K562 (cell line): ENCODE measurements around the gene EMD. TPM values are rescaled to one million over a fixed set of nuclear protein-coding genes. Genes with fewer than 3 reads are reported as not detected.

ENCODE experiments used
- ATAC-seq: fragments of 200-7000 bp; cut with Tn5 transposase; 3 replicates; pipeline ENCODE4 v1.9.1; 2020; ENCODE audit warnings: moderate library complexity
- BruUV-seq: library from RNA; stranded (reverse); fragments of 400-500 nt; replicated peaks from 2 replicates; lab custom pipeline; 2021; lab: Mats Ljungman, UMichigan
- CTCF ChIA-PET: fragments of 300-600 bp; formaldehyde crosslinking; extraction: SDS; loops from one replicate; lab custom pipeline; 2021; ENCODE audit warnings: low intra/inter-chr PET ratio; lab: Yijun Ruan, JAX
- POLR2A ChIA-PET: fragments of 300-600, 350-650 bp; sonication (Branson Sonifier 250); formaldehyde crosslinking; extraction: SDS; loops from one replicate; lab custom pipeline; 2021; ENCODE audit warnings: antibody characterized with exemption, inconsistent platforms; lab: Yijun Ruan, JAX
- DNase-seq, 4 experiments: peaks; one replicate each; pipeline versions ENCODE4 v3.0.0 to v3.0.0-alpha.2; 2011 to 2018; ENCODE audit warnings: low spot score in 3 of 4, mixed read lengths in 3 of 4; ENCODE audit errors: extremely low read depth in 1 of 4
- FAIRE-seq: peaks from 2 replicates; lab custom pipeline; 2011; peaks lifted over from hg19 to GRCh38; lab: Jason Lieb, UNC
- H2AFZ ChIP-seq: 2 replicates; pipeline ENCODE4 v1.6.0; 2011; ENCODE audit warnings: low read depth, low read length, control low read depth, inconsistent platforms
- H3K27ac ChIP-seq: fragments of 200-600 bp; 3 replicates; pipeline ENCODE4 v1.8.0; 2011; ENCODE audit warnings: low read depth, mild to moderate bottlenecking, control low read depth, inconsistent platforms, low read length, moderate library complexity, mixed read lengths; ENCODE audit errors: extremely low read depth
- H3K27me3 ChIP-seq, 2 experiments: fragments of 300-600 bp in 1 of 2; 2 replicates in 1 of 2; 3 replicates in 1 of 2; pipeline versions ENCODE4 v1.6.0 to v1.8.0; 2011; ENCODE audit warnings: inconsistent platforms in 2 of 2, low read length in 2 of 2, mild to moderate bottlenecking in 1 of 2, mixed read lengths in 1 of 2, moderate library complexity in 1 of 2; ENCODE audit not compliant: control insufficient read depth in 2 of 2, insufficient read depth in 2 of 2
- H3K36me3 ChIP-seq: fragments of 300-600 bp; 3 replicates; pipeline ENCODE4 v1.8.0; 2011; ENCODE audit warnings: mild to moderate bottlenecking, low read length, inconsistent platforms; ENCODE audit not compliant: control insufficient read depth, insufficient read depth
- H3K4me1 ChIP-seq, 2 experiments: fragments of 200-600 bp in 1 of 2; replicated peaks in 1 of 2; 2 replicates in 1 of 2; 3 replicates in 1 of 2; pipeline versions ENCODE4 v1.5.1 to v1.8.0; 2011; ENCODE audit warnings: inconsistent platforms in 2 of 2, low read length in 2 of 2, mild to moderate bottlenecking in 1 of 2, mixed read lengths in 1 of 2, moderate library complexity in 1 of 2; ENCODE audit not compliant: control insufficient read depth in 2 of 2, insufficient read depth in 2 of 2
- H3K4me2 ChIP-seq: 2 replicates; pipeline ENCODE4 v1.6.1; 2011; ENCODE audit warnings: low read length, control low read depth, inconsistent platforms, mixed read lengths; ENCODE audit not compliant: insufficient read depth
- H3K4me3 ChIP-seq: fragments of 200-600 bp; sonication (generic), shearing (Covaris generic); 2 replicates; pipeline ENCODE4 v1.5.1; 2016; ENCODE audit warnings: control low read depth, inconsistent platforms
- H3K79me2 ChIP-seq: fragments of 200-600 bp; 3 replicates; pipeline ENCODE4 v1.8.0; 2011; ENCODE audit warnings: low read length, inconsistent platforms; ENCODE audit not compliant: control insufficient read depth, insufficient read depth
- H3K9ac ChIP-seq, 2 experiments: 2 replicates each; pipeline versions ENCODE4 v1.6.0 to v1.6.1; 2011; ENCODE audit warnings: low read depth in 2 of 2, low read length in 2 of 2, control low read depth in 1 of 2, inconsistent platforms in 1 of 2, mild to moderate bottlenecking in 1 of 2, mixed read lengths in 1 of 2; ENCODE audit not compliant: insufficient read depth in 1 of 2
- H3K9me1 ChIP-seq: one replicate; pipeline ENCODE4 v1.6.0; 2011; ENCODE audit warnings: inconsistent platforms, mild to moderate bottlenecking, low read length, moderate library complexity; ENCODE audit not compliant: control insufficient read depth, insufficient read depth
- H3K9me3 ChIP-seq: replicated peaks from 2 replicates; pipeline ENCODE4 v1.5.1; 2011; ENCODE audit warnings: low read depth, low read length, inconsistent platforms; ENCODE audit not compliant: control insufficient read depth, insufficient read depth
- H4K20me1 ChIP-seq: replicated peaks from 2 replicates; pipeline ENCODE4 v1.6.1; 2011; ENCODE audit warnings: low read length, inconsistent platforms, mixed read lengths; ENCODE audit not compliant: control insufficient read depth, insufficient read depth
- BDP1 ChIP-seq: IDR thresholded peaks from 3 replicates; pipeline ENCODE4 v1.6.1; 2011; ENCODE audit not compliant: insufficient read length, insufficient read depth
- ETV1 ChIP-seq: fragments of 450-650 bp; conservative IDR thresholded peaks from 2 replicates; pipeline ENCODE4 v1.6.1; 2016; ENCODE audit warnings: missing genetic modification characterization, control low read depth, low read depth, missing compliant biosample characterization
- FOS ChIP-seq: IDR thresholded peaks from 3 replicates; pipeline ENCODE4 v1.6.1; 2011; ENCODE audit not compliant: insufficient read length; ENCODE audit errors: extremely low read depth
- GATAD2A ChIP-seq: fragments of 450-650 bp; IDR thresholded peaks from 2 replicates; pipeline ENCODE4 v1.6.1; 2017
- HNRNPUL1 ChIP-seq: fragments of 200-400 bp; formaldehyde crosslinking; IDR thresholded peaks from 2 replicates; pipeline ENCODE4 v1.6.1; 2017; ENCODE audit warnings: low read length
- HOMEZ ChIP-seq: fragments of 250-450 bp; sonication (Bioruptor Pico); IDR thresholded peaks from 2 replicates; pipeline ENCODE4 v1.4.0; 2020; ENCODE audit warnings: mild to moderate bottlenecking, moderate library complexity
- POLR2G ChIP-seq: fragments of 200-400 bp; formaldehyde crosslinking; IDR thresholded peaks from 2 replicates; pipeline ENCODE4 v1.6.1; 2017; ENCODE audit warnings: low read depth, mild to moderate bottlenecking, antibody characterized with exemption, low read length, moderate library complexity
- PTTG1 ChIP-seq: fragments of 450-650 bp; IDR thresholded peaks from 2 replicates; pipeline ENCODE4 v1.6.1; 2016; ENCODE audit warnings: low read depth, mild to moderate bottlenecking, missing genetic modification characterization, missing compliant biosample characterization
- RBFOX2 ChIP-seq: fragments of 200-400 bp; formaldehyde crosslinking; IDR thresholded peaks from 2 replicates; pipeline ENCODE4 v1.6.1; 2017; ENCODE audit warnings: low read depth, mild to moderate bottlenecking, low read length, moderate library complexity
- TCF7L2 ChIP-seq: fragments of 150-350 bp; IDR thresholded peaks from 2 replicates; pipeline ENCODE4 v1.6.1; 2016; ENCODE audit warnings: low read depth, mild to moderate bottlenecking, low read length, moderate library complexity
- ZNF217 ChIP-seq: sonication (generic); formaldehyde crosslinking; IDR thresholded peaks from 2 replicates; pipeline ENCODE4 v1.8.0; 2022; ENCODE audit warnings: mild to moderate bottlenecking, missing genetic modification reagents
- ZNF79 ChIP-seq: fragments of 250-450 bp; sonication (Bioruptor Pico); IDR thresholded peaks from 2 replicates; pipeline ENCODE4 v1.4.0; 2020; ENCODE audit warnings: low read depth, mild to moderate bottlenecking, moderate library complexity
- WGBS: fragments of 100-300 bp; shearing (Covaris generic); methylation state at CpG from one replicate; pipeline ENCODE4 v1.1.6; 2016; ENCODE audit warnings: low coverage, mixed read lengths; ENCODE audit not compliant: insufficient coverage; ENCODE audit errors: missing lambda C conversion rate; 5-methylcytosine and 5-hydroxymethylcytosine counted together
- in situ Hi-C: fragments of 300-500 bp; cut with MboI; formaldehyde crosslinking; loops from 4 replicates; pipeline ENCODE4 v1.15.0; 2018; ENCODE audit warnings: inconsistent platforms, mixed read lengths
- intact Hi-C: fragments of 100-400 bp; cut with micrococcal nuclease; formaldehyde crosslinking; loops from 2 replicates; pipeline ENCODE4 v1.14.2; 2022
- polyA plus RNA-seq, 8 experiments: library from polyadenylated mRNA; depleted of rRNA in 4 of 8; stranded (reverse) in 5 of 8; unstranded in 3 of 8; fragments of >200 nt; fragmentation: Nextera tagmentation in 2 of 8; fragmentation: Illumina TruSeq in 1 of 8; extraction: Ambion mirVana in 2 of 8; extraction: Trizol in 1 of 8; gene quantifications; 2 replicates each; pipeline versions ENCODE4 v1.2.1 to v1.2.3, GENCODE V29; 2011 to 2014; ENCODE audit warnings: inconsistent platforms in 1 of 8, missing spikeins in 1 of 8
- total RNA-seq, 7 experiments: library from RNA; depleted of rRNA in 6 of 7; stranded (reverse); fragments of >200 nt in 6 of 7; fragmentation: Illumina TruSeq in 2 of 7; extraction: Trizol in 2 of 7; gene quantifications; 2 replicates each; pipeline versions ENCODE4 v1.2.1 to v1.2.3, GENCODE V29; 2011 to 2021; ENCODE audit warnings: low replicate concordance in 1 of 7
- TF ChIP-seq, protein P1 (sequence below): fragments of 450-650 bp; IDR thresholded peaks from 2 replicates; pipeline ENCODE4 v1.6.1; 2018; ENCODE audit not compliant: partially characterized antibody

EMD gene
- total and polyA plus RNA-seq, 9 of the 15 experiments (the other 6 are each of a cell fraction or from before 2014, with no cell fraction given), result 2.3 to 206 (median 61.9) TPM

DNA sequence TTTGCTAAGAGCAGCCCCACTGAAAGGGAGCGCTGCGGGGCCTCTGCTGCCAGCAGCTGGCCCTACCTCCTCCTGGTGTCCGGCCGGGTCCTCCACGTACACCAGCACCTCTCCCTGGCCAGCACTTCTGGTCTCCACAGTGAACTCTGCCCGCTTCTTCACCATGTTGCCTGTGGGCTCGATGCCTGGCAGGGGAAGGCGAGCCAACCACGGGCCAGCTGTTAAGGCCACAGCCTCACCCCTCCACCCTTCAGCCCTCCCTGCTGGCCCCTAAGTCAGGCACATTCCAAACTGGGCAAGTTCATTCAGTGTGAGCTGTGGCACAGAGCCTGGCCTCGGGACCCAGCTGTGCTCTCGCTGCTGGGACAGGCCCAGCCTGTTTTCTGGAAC is 12.4 kb upstream of the EMD start (continued):
- TF ChIP-seq BDP1 (no peak), POLR2G (peak; percentile 15)

DNA sequence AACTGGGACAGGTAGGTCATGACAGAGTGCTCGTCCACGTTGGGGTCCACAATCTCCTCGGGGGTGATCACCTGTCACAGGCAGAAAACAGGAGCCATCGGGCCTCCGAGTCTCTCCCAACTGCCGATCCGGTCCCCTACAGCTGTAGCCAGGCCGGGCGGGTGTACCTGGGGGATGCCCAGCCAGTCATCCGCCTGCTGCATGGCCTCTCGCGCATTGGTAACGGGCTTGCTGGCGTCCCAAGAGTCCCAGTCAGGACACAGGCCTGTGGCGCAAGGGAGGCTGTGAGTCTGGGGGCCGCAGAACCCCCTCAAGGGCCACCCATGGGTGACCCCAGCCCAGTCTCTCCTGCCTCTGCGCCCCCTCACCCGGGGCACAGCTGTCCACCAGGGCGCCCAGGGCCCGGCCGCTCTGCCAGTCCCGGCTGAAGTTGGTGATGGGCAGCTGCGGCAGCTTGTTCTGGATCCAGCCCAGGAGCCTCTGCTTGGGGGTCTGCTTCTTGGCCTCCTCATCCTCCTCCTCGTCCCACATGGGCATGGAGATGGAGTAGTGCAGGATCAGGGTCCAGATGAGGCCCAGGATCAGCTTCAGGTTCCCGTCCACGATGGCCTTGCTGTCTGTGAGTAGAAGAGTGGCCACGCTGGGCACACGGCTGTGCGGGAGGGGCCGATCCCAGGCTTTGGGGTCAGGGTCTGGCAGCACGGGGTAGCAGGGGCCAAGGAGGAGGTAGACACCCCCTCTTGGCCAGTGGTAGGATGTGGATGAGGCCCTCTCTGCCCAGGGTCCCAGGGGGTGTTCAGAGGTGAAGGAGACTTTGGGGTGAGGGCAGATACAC is 11.4 kb upstream of the EMD start:
- Histone ChIP-seq H3K4me3 (no peak overlapping the region; the same call in 1 of the 2 replicates), H3K9ac (peak overlapping the region; percentile 91 to 94), H4K20me1 (no peaks in the 10 kb centered on the region; the same call in 1 of the 2 replicates), H3K27ac (peak overlapping the region; percentile 99), H2AFZ (no peak overlapping the region), H3K27me3 (no peaks in the 10 kb centered on the region), H3K4me1 (peaks cover 10 to 68% of the 10 kb centered on the region in 2 experiments), H3K9me3 (no peaks in the 10 kb centered on the region), H3K4me2 (peak overlapping the region; percentile 96), H3K36me3 (peaks cover 58% of the 10 kb centered on the region; the same call in 2 of the 3 replicates), H3K79me2 (peaks cover 61% of the 10 kb centered on the region), H3K9me1 (no peaks in the 10 kb centered on the region)
- ATAC-seq (no peak), DNase-seq (no peak), FAIRE-seq (no peak)
- no TSS peak for BruUV-seq
- TF ChIP-seq HNRNPUL1 (no peak), HOMEZ (CRISPR knock-in tag) (no peak), ETV1 (tag) (no peak), TCF7L2 (no peak), PTTG1 (tag) (no peak), POLR2G (peak; percentile 50; the same call in 1 of the 2 replicates), RBFOX2 (peak; percentile 57), FOS (no peak), GATAD2A (no peak), ZNF79 (CRISPR knock-in tag) (no peak), ZNF217 (CRISPR knock-in tag) (no peak)
- TF ChIP-seq, protein P1, sequence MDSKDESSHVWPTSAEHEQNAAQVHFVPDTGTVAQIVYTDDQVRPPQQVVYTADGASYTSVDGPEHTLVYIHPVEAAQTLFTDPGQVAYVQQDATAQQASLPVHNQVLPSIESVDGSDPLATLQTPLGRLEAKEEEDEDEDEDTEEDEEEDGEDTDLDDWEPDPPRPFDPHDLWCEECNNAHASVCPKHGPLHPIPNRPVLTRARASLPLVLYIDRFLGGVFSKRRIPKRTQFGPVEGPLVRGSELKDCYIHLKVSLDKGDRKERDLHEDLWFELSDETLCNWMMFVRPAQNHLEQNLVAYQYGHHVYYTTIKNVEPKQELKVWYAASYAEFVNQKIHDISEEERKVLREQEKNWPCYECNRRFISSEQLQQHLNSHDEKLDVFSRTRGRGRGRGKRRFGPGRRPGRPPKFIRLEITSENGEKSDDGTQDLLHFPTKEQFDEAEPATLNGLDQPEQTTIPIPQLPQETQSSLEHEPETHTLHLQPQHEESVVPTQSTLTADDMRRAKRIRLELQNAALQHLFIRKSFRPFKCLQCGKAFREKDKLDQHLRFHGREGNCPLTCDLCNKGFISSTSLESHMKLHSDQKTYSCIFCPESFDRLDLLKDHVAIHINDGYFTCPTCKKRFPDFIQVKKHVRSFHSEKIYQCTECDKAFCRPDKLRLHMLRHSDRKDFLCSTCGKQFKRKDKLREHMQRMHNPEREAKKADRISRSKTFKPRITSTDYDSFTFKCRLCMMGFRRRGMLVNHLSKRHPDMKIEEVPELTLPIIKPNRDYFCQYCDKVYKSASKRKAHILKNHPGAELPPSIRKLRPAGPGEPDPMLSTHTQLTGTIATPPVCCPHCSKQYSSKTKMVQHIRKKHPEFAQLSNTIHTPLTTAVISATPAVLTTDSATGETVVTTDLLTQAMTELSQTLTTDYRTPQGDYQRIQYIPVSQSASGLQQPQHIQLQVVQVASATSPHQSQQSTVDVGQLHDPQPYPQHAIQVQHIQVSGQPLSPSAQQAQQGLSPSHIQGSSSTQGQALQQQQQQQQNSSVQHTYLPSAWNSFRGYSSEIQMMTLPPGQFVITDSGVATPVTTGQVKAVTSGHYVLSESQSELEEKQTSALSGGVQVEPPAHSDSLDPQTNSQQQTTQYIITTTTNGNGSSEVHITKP, result no peak
- WGBS, result 100% methylated on average over 11 of the region's 31 CpGs
- CTCF ChIA-PET, result no interaction called here
- POLR2A ChIA-PET, result interaction anchor here (0.6 to 0.9 kb wide), 4 partner anchors 10 to 590 kb away, joined by 3 to 4 read pairs (median 3); partner anchors contain the start of gene FAM3A
- intact Hi-C loops, result no loop called here
- in situ Hi-C loops, result no loop called here
